Measurements from ENCODE around the gene CD248.

CD248 gene

GRCh38 chr11:66268244-66268951, 48.4 kb downstream of the CD248 start, which contains the start of gene RAB1B:
Gene RAB1B, plus strand, starts transcription at chr11:66268639. Its CDS starts 41 bp downstream, at chr11:66268680.
- TF ChIP-seq CTCF (IDR thresholded peaks at IDR 0.05; ENCODE audit: low read depth, low read length), result no peak
- peak within 1 kb of the TSS; percentile 92 to 96 for H3K4me3 ChIP-seq (replicated peaks in 1 of 2; ENCODE audit: low read depth in 2 of 2, low read length in 2 of 2)
- DNase-seq (ENCODE audit: low read depth in 2 of 2), result peak; percentile 100

GRCh38 chr11:66267379-66268243, 49.2 kb downstream of the CD248 start:
- peak; percentile 89 to 93 for DNase-seq (ENCODE audit: low read depth in 2 of 2)
- no peak for TF ChIP-seq CTCF (IDR thresholded peaks at IDR 0.05; ENCODE audit: low read depth, low read length)
- H3K4me3 ChIP-seq (replicated peaks in 1 of 2; ENCODE audit: low read depth in 2 of 2, low read length in 2 of 2), result peak overlapping the region; percentile 60 to 92

GRCh38 chr11:66267039-66267378, 49.8 kb downstream of the CD248 start:
- no peak for TF ChIP-seq CTCF (IDR thresholded peaks at IDR 0.05; ENCODE audit: low read depth, low read length)
- no peak for DNase-seq (ENCODE audit: low read depth in 2 of 2)
- H3K4me3 ChIP-seq (replicated peaks in 1 of 2; ENCODE audit: low read depth in 2 of 2, low read length in 2 of 2), result peak overlapping the region; percentile 60 to 92

GRCh38 chr11:66266378-66267038, 50.3 kb downstream of the CD248 start:
- TF ChIP-seq CTCF (IDR thresholded peaks at IDR 0.05; ENCODE audit: low read depth, low read length), result no peak
- DNase-seq (ENCODE audit: low read depth in 2 of 2), result no peak
- peak overlapping the region in 1 of 2 donors; percentile 60 for H3K4me3 ChIP-seq (replicated peaks in 1 of 2; ENCODE audit: low read depth in 2 of 2, low read length in 2 of 2)

- TF ChIP-seq CTCF (IDR thresholded peaks at IDR 0.05; ENCODE audit: low read depth, low read length), result no peak
- no peak overlapping the region for H3K4me3 ChIP-seq (replicated peaks in 1 of 2; ENCODE audit: low read depth in 2 of 2, low read length in 2 of 2)
- DNase-seq (ENCODE audit: low read depth in 2 of 2), result no peak
Measured at GRCh38 chr11:66265531-66266377, 51.1 kb downstream of the CD248 start.

GRCh38 chr11:66264914-66265313, 51.9 kb downstream of the CD248 start:
- no peak overlapping the region for H3K4me3 ChIP-seq (replicated peaks in 1 of 2; ENCODE audit: low read depth in 2 of 2, low read length in 2 of 2)
- TF ChIP-seq CTCF (IDR thresholded peaks at IDR 0.05; ENCODE audit: low read depth, low read length), result peak; percentile 46
- no peak for DNase-seq (ENCODE audit: low read depth in 2 of 2)

Measured in cardiac fibroblast (primary cell).